Ishikawa (cell line): ENCODE results near the gene USP32.

Experiments used
- CEBPB ChIP-seq: IDR thresholded peaks from 2 replicates; pipeline ENCODE4 v1.6.1; 2012
- CREB1 ChIP-seq: IDR thresholded peaks from 2 replicates; pipeline ENCODE4 v1.6.1; 2012; ENCODE audit warnings: low read depth
- EGR1 ChIP-seq: IDR thresholded peaks from 2 replicates; pipeline ENCODE4 v1.6.1; 2012
- EP300 ChIP-seq: IDR thresholded peaks from 2 replicates; pipeline ENCODE4 v1.6.1; 2012; ENCODE audit warnings: borderline replicate concordance
- FOXM1 ChIP-seq: IDR thresholded peaks from 2 replicates; pipeline ENCODE4 v1.6.1; 2012; ENCODE audit warnings: low read depth, borderline replicate concordance
- NFIC ChIP-seq: IDR thresholded peaks from 2 replicates; pipeline ENCODE4 v1.6.1; 2012
- RAD21 ChIP-seq: IDR thresholded peaks from 2 replicates; pipeline ENCODE4 v1.6.1; 2012; ENCODE audit warnings: low read depth
- REST ChIP-seq: IDR thresholded peaks from 2 replicates; pipeline ENCODE4 v1.6.1; 2012; ENCODE audit warnings: low read depth, mild to moderate bottlenecking
- TAF1 ChIP-seq: IDR thresholded peaks from 2 replicates; pipeline ENCODE4 v1.6.1; 2012; ENCODE audit warnings: low read depth, mild to moderate bottlenecking
- TCF12 ChIP-seq: IDR thresholded peaks from 2 replicates; pipeline ENCODE4 v1.6.1; 2012; ENCODE audit warnings: low read depth
- TEAD4 ChIP-seq: IDR thresholded peaks from 2 replicates; pipeline ENCODE4 v1.6.1; 2012
- YY1 ChIP-seq: IDR thresholded peaks from 2 replicates; pipeline ENCODE4 v1.6.1; 2012; ENCODE audit warnings: low read depth
- ZBTB7A ChIP-seq: IDR thresholded peaks from 2 replicates; pipeline ENCODE4 v1.6.1; 2012; ENCODE audit warnings: low read depth
- TF ChIP-seq, protein P1 (sequence below): IDR thresholded peaks from 2 replicates; pipeline ENCODE4 v1.6.1; 2012
- TF ChIP-seq, protein P2 (sequence below): IDR thresholded peaks from 2 replicates; pipeline ENCODE4 v1.6.1; 2012

USP32 gene

GRCh38 chr17:60138769-60139437, 253.0 kb downstream of the USP32 start:
- TF ChIP-seq TAF1: no peak
- no peak for TF ChIP-seq CEBPB
- TF ChIP-seq NFIC: no peak
- no peak for TF ChIP-seq CREB1
- no peak for TF ChIP-seq ZBTB7A
- no peak for TF ChIP-seq TCF12
- TF ChIP-seq, protein P1, sequence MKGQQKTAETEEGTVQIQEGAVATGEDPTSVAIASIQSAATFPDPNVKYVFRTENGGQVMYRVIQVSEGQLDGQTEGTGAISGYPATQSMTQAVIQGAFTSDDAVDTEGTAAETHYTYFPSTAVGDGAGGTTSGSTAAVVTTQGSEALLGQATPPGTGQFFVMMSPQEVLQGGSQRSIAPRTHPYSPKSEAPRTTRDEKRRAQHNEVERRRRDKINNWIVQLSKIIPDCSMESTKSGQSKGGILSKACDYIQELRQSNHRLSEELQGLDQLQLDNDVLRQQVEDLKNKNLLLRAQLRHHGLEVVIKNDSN: no peak
- TF ChIP-seq REST: no peak
- TF ChIP-seq RAD21: no peak
- TF ChIP-seq EP300: no peak

DNA sequence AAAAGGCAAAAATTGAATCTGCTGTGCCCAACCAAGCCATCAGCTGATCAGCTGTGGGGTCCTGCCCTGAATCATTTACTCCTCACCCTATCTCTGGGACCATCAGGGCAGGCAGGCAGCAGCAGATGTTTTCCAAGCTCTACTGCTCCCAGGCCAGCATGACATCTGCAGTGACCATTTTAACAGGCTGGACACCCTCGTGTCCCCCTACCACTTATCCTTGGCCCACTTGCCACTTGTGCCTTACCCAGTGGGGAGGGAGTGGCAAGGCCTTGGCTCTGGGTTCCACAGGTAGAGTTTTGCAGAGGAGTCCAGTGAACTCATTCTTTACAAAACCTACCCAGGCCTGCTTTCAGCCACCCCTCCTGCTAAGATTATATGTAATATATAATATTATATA, 254.2 kb downstream of the USP32 start:
- TF ChIP-seq YY1 (no peak), TAF1 (no peak), EGR1 (no peak), CREB1 (no peak)

- TF ChIP-seq TEAD4 (no peak), TCF12 (no peak), EGR1 (no peak), YY1 (no peak), CREB1 (no peak), NFIC (no peak), REST (no peak; the same call in 1 of the 2 replicates), ZBTB7A (no peak), TAF1 (no peak), RAD21 (no peak), EP300 (no peak)
- TF ChIP-seq, protein P1: no peak
These were observed 255.8 kb downstream of the USP32 start for GRCh38 chr17:60135951-60136666.

- no peak for TF ChIP-seq FOXM1
- no peak; the same call in 1 of the 2 replicates for TF ChIP-seq REST
- no peak for TF ChIP-seq TEAD4
- TF ChIP-seq, protein P2, sequence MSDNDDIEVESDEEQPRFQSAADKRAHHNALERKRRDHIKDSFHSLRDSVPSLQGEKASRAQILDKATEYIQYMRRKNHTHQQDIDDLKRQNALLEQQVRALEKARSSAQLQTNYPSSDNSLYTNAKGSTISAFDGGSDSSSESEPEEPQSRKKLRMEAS: peak; percentile 99
- TF ChIP-seq ZBTB7A: no peak
- peak; percentile 84 for TF ChIP-seq YY1
- TF ChIP-seq EGR1: 0 out of 2 replicates have a peak, but pooled peaks have one; percentile 31
- 0 out of 2 replicates have a peak, but pooled peaks have one; percentile 19 for TF ChIP-seq NFIC
- no peak; the same call in 1 of the 2 replicates for TF ChIP-seq CEBPB
- TF ChIP-seq, protein P1: no peak
- peak; percentile 55 for TF ChIP-seq TAF1
- TF ChIP-seq CREB1: no peak
- no peak for TF ChIP-seq RAD21
- peak; percentile 57 for TF ChIP-seq TCF12
- no peak for TF ChIP-seq EP300
These were observed 256.6 kb downstream of the USP32 start for GRCh38 chr17:60135151-60135950.
